H9 (cell line): ENCODE data around the gene TMEM267. TPM values are rescaled to one million over a fixed set of nuclear protein-coding genes. Genes with fewer than 3 reads are reported as not detected.

Source experiments
- DNase-seq: peaks from one replicate; pipeline ENCODE4 v3.0.0-alpha.2; 2017
- H2AFZ ChIP-seq: one replicate; pipeline ENCODE4 v1.6.1; 2013; ENCODE audit warnings: mild to moderate bottlenecking, low read length, control low read depth, moderate library complexity
- H2AK5ac ChIP-seq: 2 replicates; pipeline ENCODE4 v1.6.1; 2013; ENCODE audit warnings: low read length, control low read depth, mixed read lengths; ENCODE audit not compliant: insufficient read length
- H2BK120ac ChIP-seq: one replicate; pipeline ENCODE4 v1.6.1; 2013; ENCODE audit warnings: low read depth, mild to moderate bottlenecking, low read length, control low read depth, inconsistent platforms; ENCODE audit not compliant: poor library complexity, severe bottlenecking
- H2BK12ac ChIP-seq: 2 replicates; pipeline ENCODE4 v1.6.1; 2013; ENCODE audit warnings: low read length, control low read depth, mixed read lengths, low read depth; ENCODE audit not compliant: insufficient read length
- H2BK15ac ChIP-seq: 2 replicates; pipeline ENCODE4 v1.6.1; 2013; ENCODE audit warnings: low read depth, low read length, control low read depth
- H2BK20ac ChIP-seq: one replicate; pipeline ENCODE4 v1.6.1; 2013; ENCODE audit warnings: low read depth, mild to moderate bottlenecking, low read length, control low read depth, inconsistent platforms; ENCODE audit not compliant: poor library complexity, severe bottlenecking
- H2BK5ac ChIP-seq: 2 replicates; pipeline ENCODE4 v1.6.1; 2013; ENCODE audit warnings: low read length, control low read depth, mixed read lengths; ENCODE audit not compliant: insufficient read length
- H3K14ac ChIP-seq: 2 replicates; pipeline ENCODE4 v1.6.1; 2013; ENCODE audit warnings: low read length, control low read depth; ENCODE audit not compliant: insufficient read depth
- H3K18ac ChIP-seq: 2 replicates; pipeline ENCODE4 v1.6.1; 2013; ENCODE audit warnings: low read depth, mild to moderate bottlenecking, mixed read lengths, low read length, control low read depth; ENCODE audit not compliant: insufficient read length
- H3K23ac ChIP-seq: 2 replicates; pipeline ENCODE4 v1.6.1; 2013; ENCODE audit warnings: low read length, control low read depth, mixed read lengths, low read depth; ENCODE audit not compliant: insufficient read length
- H3K23me2 ChIP-seq: 2 replicates; pipeline ENCODE4 v1.6.1; 2013; ENCODE audit warnings: low read depth, mild to moderate bottlenecking, mixed read lengths, low read length, control low read depth; ENCODE audit not compliant: insufficient read length, poor library complexity, severe bottlenecking
- H3K27ac ChIP-seq: 2 replicates; pipeline ENCODE4 v1.5.1; 2013; ENCODE audit warnings: low read length, control low read depth, mixed read lengths, low read depth; ENCODE audit not compliant: insufficient read length
- H3K27me3 ChIP-seq: 2 replicates; pipeline ENCODE4 v1.6.1; 2013; ENCODE audit warnings: low read length, control low read depth, inconsistent platforms; ENCODE audit not compliant: insufficient read depth
- H3K4ac ChIP-seq: 2 replicates; pipeline ENCODE4 v1.6.1; 2013; ENCODE audit warnings: low read depth, mild to moderate bottlenecking, control low read depth, inconsistent platforms, low read length, moderate library complexity
- H3K4me1 ChIP-seq: 2 replicates; pipeline ENCODE4 v1.6.1; 2013; ENCODE audit warnings: low read length, control low read depth, inconsistent platforms; ENCODE audit not compliant: insufficient read depth
- H3K4me2 ChIP-seq: 2 replicates; pipeline ENCODE4 v1.6.1; 2013; ENCODE audit warnings: low read length, control low read depth, mixed read lengths; ENCODE audit not compliant: insufficient read length, insufficient read depth
- H3K56ac ChIP-seq: 2 replicates; pipeline ENCODE4 v1.6.1; 2013; ENCODE audit warnings: low read depth, mild to moderate bottlenecking, mixed read lengths, low read length, control low read depth; ENCODE audit not compliant: insufficient read length
- H3K79me1 ChIP-seq: 2 replicates; pipeline ENCODE4 v1.6.1; 2013; ENCODE audit warnings: low read depth, mild to moderate bottlenecking, moderate library complexity, low read length, control low read depth, inconsistent platforms; ENCODE audit not compliant: insufficient read depth, poor library complexity, severe bottlenecking
- H3K79me2 ChIP-seq: 2 replicates; pipeline ENCODE4 v1.6.1; 2013; ENCODE audit warnings: low read length, control low read depth, inconsistent platforms; ENCODE audit not compliant: insufficient read depth
- H3K9ac ChIP-seq: 2 replicates; pipeline ENCODE4 v1.6.1; 2013; ENCODE audit warnings: low read length, control low read depth, mixed read lengths; ENCODE audit not compliant: insufficient read length; ENCODE audit errors: extremely low read depth
- H3K9me3 ChIP-seq: one replicate; pipeline ENCODE4 v1.6.1; 2013; ENCODE audit warnings: low read depth, low read length, inconsistent platforms; ENCODE audit not compliant: control insufficient read depth
- H3T11ph ChIP-seq: one replicate; pipeline ENCODE4 v1.6.1; 2013; ENCODE audit warnings: mild to moderate bottlenecking, low read length, control low read depth, inconsistent platforms
- H4K20me1 ChIP-seq: one replicate; pipeline ENCODE4 v1.6.1; 2013; ENCODE audit not compliant: control insufficient read depth, insufficient read length, insufficient read depth
- H4K5ac ChIP-seq: 2 replicates; pipeline ENCODE4 v1.6.1; 2013; ENCODE audit warnings: low read depth, mild to moderate bottlenecking, mixed read lengths, low read length, control low read depth; ENCODE audit not compliant: insufficient read length
- H4K8ac ChIP-seq: replicated peaks from 2 replicates; pipeline ENCODE4 v1.6.1; 2013; ENCODE audit warnings: low read length, control low read depth, mixed read lengths, low read depth; ENCODE audit not compliant: insufficient read length
- H4K91ac ChIP-seq: 2 replicates; pipeline ENCODE4 v1.6.1; 2013; ENCODE audit warnings: low read depth, mild to moderate bottlenecking, moderate library complexity, mixed read lengths, low read length, control low read depth; ENCODE audit not compliant: insufficient read length
- H3K27ac Mint-ChIP-seq, 3 experiments: 2 replicates in 2 of 3; 3 replicates in 1 of 3; pipeline ENCODE4 v1.8.0; 2020 to 2021; ENCODE audit warnings: mixed read lengths in 3 of 3, mild to moderate bottlenecking in 1 of 3, moderate library complexity in 1 of 3
- H3K27me3 Mint-ChIP-seq: 2 replicates; pipeline ENCODE4 v1.8.0; 2021; ENCODE audit warnings: low read depth, mild to moderate bottlenecking, moderate library complexity, mixed read lengths
- H3K36me3 Mint-ChIP-seq, 3 experiments: 2 replicates in 2 of 3; 3 replicates in 1 of 3; pipeline ENCODE4 v1.8.0; 2020 to 2021; ENCODE audit warnings: low read depth in 3 of 3, mixed read lengths in 3 of 3; ENCODE audit not compliant: insufficient read depth in 1 of 3
- H3K4me1 Mint-ChIP-seq, 2 experiments: 2 replicates each; pipeline ENCODE4 v1.8.0; 2020; ENCODE audit warnings: mixed read lengths in 2 of 2
- H3K4me3 Mint-ChIP-seq, 2 experiments: 2 replicates in 1 of 2; 3 replicates in 1 of 2; pipeline ENCODE4 v1.8.0; 2020 to 2021; ENCODE audit warnings: mild to moderate bottlenecking in 2 of 2, mixed read lengths in 2 of 2, moderate library complexity in 1 of 2
- H3K9me3 Mint-ChIP-seq, 2 experiments: 2 replicates in 1 of 2; 3 replicates in 1 of 2; pipeline ENCODE4 v1.8.0; 2020; ENCODE audit warnings: mild to moderate bottlenecking in 2 of 2, mixed read lengths in 2 of 2, moderate library complexity in 1 of 2
- CTCF ChIP-seq: fragments of 200-600 bp; sonication (generic); conservative IDR thresholded peaks from 3 replicates; pipeline ENCODE4 v1.8.0; 2021; ENCODE audit warnings: antibody characterized with exemption, mild to moderate bottlenecking
- WGBS: extraction: QIAGEN DNeasy Blood & Tissue Kit; methylation state at CpG from one replicate; pipeline ENCODE4 v1.1.7; 2013; ENCODE audit warnings: missing lambda C conversion rate, low lambda C conversion rate, mixed read lengths; ENCODE audit not compliant: insufficient read length; ENCODE audit errors: extremely low coverage; 5-methylcytosine and 5-hydroxymethylcytosine counted together
- total RNA-seq: library from RNA; stranded (reverse); gene quantifications from 2 replicates; pipeline ENCODE4 v1.2.1, GENCODE V29; 2021

The TMEM267 gene
- total RNA-seq, 1 experiment from 2014 or later: 5.1 TPM

DNA sequence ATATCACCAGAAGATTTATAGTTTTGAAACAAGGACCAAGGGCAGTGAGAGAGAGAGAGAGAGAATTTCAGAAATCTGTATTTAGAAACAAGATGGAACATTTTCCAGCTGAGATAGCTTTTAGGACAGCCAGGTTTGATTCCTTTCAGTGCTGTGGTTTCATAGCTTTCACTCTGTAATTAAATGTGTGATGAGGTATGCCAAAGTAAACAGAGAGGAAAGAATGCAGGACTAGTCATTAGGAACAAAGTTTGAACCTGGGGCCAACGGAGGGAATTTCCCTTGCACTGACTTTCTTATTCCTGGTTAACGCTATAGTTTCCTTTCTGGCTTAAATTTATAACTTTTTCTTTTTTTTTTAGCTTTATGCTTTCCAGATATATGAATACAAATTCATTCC lies 61.5 kb downstream of the TMEM267 start:
- Histone ChIP-seq H3K27me3 (no peaks in the 10 kb centered on the region), H4K8ac (no peak overlapping the region), H2BK20ac (no peak overlapping the region), H3K4me2 (no peak overlapping the region), H3K23me2 (no peaks in the 10 kb centered on the region), H3K18ac (no peak overlapping the region), H3K4ac (no peak overlapping the region), H3K9ac (no peak overlapping the region), H2BK12ac (no peak overlapping the region), H3K27ac (no peak overlapping the region), H3K79me2 (no peaks in the 10 kb centered on the region), H3K14ac (no peak overlapping the region), H2BK5ac (no peak overlapping the region), H2AFZ (no peak overlapping the region), H4K91ac (no peak overlapping the region), H3K9me3 (no peaks in the 10 kb centered on the region), H2BK120ac (no peak overlapping the region), H2BK15ac (no peak overlapping the region), H2AK5ac (no peak overlapping the region), H3K79me1 (no peaks in the 10 kb centered on the region), H4K20me1 (no peaks in the 10 kb centered on the region), H3T11ph (no peak overlapping the region), H3K23ac (no peak overlapping the region), H3K56ac (no peak overlapping the region), H3K4me1 (no peaks in the 10 kb centered on the region; the same call in 1 of the 2 replicates), H4K5ac (no peak overlapping the region)
- Mint-ChIP-seq H3K9me3 (peaks cover 0 to 6% of the 10 kb centered on the region in 2 experiments; a peak in 4 of 5 replicates), H3K4me3 (no peak overlapping the region), H3K36me3 (peaks cover 0 to 3% (median 1%) of the 10 kb centered on the region in 3 experiments; a peak in 2 of 7 replicates), H3K27me3 (0 out of 2 replicates have a peak, but pooled peaks cover 2% of the 10 kb centered on the region), H3K27ac (no peak overlapping the region), H3K4me1 (peaks cover 3% of the 10 kb centered on the region in 2 experiments; a peak in 3 of 4 replicates)
- no peak for DNase-seq
- WGBS: no CpG with 5 or more reads among the region's 2 CpGs
- no peak for TF ChIP-seq CTCF
